ELF-1 (cell line): ENCODE measurements around the gene PTPRN2.

Experiments
- DNase-seq: peaks from one replicate; pipeline ENCODE4 v3.0.0-alpha.2; 2016; ENCODE audit warnings: low read depth, low spot score

PTPRN2 gene

DNA sequence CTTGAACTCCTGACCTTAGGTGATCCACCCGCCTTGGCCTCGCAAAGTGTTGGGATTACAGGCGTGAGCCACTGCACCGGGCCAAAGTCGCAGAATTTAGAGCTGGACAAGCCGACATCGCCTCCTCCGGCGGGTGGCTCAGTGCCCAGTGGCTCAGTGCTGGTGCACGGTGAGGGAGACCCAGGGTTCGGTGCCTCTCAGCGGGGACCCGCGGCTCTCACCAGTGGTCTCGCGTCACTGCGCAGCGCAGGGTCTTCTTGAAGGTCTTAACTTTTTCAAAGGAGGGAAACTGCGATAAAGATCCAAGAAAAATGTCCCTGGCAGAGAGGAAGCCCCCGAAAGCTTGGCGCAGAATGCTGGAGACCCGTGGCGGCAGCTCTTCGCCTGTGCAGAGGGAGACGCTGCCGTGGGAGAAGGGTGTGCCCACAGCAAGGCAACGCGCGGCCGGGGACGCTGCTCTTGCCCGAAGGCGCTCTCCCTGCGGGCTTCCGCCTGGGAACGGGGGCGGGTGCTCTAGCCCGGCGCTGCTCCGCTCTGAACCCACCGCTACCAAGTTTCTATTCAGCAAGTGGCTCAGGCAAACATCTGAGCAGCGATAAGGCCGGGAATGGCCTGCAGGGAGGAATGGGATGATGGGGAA, 926.5 kb downstream of the PTPRN2 start:
- DNase-seq, result peak; percentile 54

DNA sequence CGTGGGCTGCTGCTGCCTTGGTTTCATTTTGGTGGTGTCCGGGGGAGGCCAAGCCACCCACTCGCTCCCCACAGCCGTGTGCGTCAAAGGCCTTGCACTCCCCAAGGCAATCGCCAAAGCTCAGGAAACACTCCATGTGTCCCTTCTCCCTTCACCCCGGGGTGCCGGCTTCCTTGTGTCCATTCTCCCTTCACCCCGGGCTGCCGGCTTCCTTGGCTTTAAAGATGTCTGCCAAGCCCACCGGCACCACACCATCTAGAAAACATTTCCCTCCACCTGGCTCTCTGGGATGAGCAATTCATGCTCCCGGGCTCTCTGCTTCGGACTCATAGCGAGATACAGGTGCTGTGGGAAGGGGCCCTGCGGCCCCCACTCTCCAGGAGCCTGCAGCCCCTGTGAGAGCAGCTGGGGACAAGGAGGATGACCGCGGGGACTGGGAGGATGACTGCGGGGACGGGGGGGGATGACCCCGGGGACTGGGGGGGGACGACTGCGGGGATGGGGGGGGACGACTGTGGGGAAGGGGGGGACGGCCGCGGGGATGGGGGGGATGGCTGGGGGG, 928.7 kb downstream of the PTPRN2 start:
- DNase-seq, result no peak

DNA sequence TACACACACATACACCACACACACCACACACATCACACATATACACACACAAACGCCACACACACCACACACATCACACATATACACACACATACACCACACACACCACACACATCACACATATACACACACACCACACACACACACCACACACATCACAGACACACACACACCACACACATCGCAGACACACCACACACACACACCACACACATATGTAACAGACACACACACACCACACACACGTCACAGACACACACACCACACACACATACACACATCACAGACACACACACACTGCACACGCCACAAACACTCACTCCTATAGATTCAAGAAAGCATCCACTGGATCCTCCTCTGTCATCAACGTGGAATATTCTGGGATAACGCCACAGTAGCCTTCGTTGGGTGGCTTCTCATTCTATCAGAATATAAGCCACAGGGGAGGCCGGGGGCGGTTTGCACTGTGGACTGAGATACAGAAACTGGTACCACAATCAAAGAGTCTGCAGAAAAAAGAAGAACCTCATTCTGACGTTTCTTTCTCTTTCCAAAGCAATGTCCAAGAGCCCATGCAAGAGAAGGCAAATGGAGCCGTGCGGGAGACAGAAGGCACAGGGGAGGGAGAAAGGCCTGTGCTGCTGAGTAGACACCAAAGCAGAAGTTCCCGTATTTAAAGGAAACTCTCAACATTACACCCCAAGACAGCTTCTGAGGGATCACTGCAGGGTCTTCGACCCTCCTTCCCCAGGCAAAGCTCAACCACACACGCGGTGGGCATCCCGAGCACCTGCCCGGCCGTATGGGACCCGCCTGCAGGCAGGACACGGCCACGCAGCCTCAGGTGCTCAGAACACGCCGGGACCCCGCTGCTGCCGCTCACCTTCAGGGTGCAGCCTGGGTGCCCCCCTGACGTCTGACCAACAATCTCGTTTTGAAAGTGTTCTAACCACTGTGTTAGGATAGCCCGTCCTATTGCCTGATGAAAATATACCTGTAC, 929.6 kb downstream of the PTPRN2 start:
- DNase-seq, result no peak

DNA sequence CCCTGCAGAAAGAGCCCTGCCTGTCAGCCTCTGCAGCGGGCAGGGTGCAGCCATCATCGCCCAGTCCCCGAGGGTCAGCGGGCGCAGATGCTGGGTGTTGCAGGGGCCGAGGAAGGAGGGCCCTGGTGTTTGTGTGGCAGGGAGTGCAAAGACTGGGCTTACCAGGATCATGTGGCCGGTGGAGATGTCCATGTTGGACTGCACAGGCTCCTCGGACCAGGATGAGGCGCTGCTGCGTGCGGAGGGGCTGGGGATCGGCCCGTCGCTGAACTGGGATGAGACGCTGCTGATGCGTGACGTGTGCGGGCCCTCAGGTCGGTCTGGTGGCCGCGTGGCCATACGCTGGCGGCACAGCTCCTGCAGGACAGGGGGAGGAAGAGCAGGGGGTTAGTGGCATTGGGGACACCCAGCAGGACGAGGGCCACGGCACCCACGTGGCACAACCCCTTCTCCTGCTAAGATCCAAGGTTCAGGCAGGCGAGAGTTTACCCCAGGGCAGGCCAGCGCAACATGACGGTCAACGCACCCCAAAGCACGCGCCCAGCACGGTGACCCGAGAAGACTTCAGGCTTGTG, 931.3 kb downstream of the PTPRN2 start:
- peak; percentile 30 for DNase-seq

DNA sequence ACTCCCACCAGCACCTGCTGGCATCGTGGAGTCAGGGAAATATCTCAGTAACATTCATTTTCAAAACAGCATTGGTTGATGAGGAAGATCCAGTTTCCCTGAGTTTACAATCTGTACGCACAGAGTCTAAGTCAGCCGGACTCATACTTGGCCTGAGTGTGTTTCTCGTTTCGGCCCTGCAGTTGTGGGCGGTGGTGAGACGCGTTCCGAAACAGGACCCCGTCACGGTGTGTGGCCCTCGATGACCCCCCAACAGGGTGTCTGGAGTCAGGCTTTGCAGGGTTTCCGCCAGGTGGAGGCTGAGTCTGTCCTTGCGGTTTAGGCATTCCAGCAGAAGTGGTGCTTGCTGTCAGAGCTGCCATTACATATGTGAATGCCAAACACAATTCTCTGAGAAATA, 933.3 kb downstream of the PTPRN2 start:
- no peak for DNase-seq

DNA sequence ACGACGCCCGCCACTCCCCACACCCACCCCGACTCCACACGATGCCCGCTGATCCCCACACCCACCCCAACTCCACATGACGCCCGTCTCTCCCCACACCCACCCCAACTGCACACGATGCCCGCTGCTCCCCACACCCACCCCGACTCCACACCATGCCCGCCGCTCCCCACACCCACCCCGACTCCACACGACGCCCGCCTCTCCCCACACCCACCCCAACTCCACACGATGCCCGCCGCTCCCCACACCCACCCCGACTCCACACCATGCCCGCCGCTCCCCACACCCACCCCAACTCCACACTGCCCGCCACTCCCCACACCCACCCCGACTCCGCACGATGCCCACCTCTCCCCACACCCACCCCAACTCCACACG, 933.8 kb downstream of the PTPRN2 start:
- no peak for DNase-seq

DNA sequence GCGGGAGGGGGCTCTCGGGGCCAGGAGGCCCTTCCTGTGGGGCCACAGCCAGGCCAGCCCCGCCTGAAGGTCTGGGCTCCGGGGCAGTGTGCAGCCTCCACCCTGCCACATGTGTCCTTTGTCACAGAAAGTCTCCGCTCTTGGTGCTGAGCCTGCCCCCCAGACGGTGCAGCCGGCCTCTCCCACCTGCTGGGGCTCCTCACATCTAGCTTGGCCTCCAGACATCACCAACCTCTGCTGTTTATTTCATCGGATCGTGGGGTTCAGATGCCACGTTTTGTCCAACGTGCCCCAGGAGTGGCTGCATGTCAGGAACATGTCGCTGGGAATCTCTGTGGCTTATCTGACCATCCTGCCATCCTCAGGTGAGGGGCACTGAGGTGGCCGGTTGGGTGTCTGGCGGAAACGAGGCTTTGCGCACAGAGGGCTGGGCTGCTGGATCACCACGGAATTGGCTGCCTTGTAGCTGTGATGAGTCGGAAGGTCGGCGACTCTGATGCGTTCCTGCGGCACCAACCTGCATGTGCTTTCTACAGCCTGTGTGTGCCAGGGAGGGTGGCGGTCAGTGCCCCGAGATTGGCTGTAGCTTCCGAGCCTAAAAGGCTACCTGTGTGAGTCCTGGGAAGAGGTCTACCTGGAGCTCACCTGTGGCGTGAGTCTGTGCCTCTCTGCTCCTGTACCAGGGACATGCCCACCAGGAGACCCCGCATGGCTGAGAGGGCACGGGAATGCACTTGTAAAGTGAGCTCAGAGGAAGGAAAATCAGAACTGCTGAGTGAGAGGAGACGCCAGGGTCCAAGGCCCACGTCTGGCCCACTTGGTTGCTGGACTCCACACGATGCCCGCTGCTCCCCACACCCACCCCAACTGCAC, 934.4 kb downstream of the PTPRN2 start:
- no peak for DNase-seq

DNA sequence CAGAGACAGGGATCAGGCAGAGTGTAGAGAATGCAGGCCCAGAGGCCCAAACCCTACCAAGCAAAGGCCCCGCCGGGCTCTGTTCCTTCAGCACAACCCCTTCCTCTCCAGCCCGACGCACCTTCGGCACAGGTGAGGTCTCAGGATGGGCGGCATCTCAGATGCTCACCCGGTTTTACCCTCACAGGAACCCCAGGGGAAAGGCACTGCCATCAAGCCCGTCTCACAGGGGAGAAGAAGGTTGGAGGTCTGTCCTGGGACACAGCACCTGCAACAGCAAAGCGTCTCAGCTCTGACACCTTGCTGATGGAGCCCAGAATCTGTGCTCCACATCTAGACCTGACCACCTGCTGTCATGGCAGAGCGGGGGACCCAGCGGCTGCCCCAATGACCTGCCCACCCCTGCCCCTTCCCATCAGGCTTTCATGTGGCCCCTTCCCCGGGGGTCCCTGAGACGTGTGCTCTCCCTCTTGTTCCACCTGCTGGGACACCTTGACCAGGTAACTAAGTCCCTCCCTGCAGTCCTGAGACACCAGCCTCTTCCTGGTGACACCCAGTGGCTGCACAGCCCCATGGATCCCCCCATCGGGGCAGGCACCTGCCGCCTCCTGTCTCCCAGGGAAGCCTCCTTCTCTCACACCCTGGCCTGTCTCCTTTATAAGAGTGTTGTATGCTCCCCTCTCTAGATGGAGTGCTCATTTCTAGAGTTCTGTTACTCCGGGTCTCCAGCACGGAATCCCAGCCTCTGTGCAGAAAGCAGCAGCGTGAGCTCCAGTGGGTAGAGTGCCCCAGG, 935.3 kb downstream of the PTPRN2 start:
- no peak for DNase-seq

DNA sequence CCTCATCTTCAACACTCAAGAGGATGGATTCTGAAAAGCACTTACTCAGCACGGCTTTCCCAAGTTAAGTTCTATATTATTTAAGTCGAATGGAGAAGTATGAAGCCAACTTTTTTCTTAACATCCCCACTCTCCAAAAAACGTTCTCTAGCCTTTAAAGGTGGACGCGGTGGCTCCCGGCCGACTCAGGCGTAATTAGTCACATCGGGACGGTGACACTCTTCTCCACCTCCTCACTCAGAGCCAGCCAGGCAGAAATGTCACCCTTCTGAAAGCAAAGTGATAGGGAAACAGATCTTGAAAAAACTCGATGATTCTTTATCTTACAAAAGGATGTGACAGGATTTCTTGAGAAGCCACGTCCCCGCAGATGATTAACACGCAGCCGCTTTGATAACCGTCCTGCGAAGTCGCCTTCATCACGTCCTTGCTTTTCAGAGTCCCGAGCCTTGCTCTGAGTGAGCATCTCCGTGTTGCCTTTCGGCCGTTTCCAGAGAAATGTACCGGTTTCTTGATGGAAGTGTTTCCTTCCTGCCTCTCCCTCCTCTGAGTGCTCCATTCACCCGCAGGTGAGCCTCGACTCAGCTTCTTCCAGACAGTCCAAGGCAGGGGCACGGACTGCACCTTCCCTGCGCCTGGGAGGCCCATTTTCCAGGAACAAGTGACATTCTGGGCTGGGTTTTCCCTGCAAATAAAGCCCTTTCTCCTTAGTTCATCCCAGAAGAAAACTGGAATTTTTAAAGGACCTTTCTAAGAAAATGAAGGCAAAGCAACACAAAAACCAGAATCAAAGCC, 936.1 kb downstream of the PTPRN2 start:
- no peak for DNase-seq

DNA sequence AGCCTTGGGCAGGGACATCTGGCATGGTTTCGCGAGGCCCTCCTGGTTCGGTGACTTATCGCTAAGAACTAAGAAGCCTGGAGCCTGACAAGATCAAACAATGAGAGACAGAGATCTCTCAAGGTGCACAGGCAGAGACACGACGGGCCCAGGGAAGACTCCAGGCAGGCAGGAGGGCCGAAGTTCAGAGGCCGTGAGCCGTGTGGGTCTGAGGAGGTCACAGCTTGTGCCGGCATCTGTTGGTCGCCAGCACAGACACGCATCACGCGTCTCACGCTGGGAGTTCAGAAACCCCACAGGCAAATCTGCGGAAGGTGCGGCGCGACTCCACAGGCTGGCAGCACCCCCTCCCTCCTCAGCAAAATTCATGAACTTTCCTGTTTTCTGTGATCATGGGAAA, 936.8 kb downstream of the PTPRN2 start:
- no peak for DNase-seq

DNA sequence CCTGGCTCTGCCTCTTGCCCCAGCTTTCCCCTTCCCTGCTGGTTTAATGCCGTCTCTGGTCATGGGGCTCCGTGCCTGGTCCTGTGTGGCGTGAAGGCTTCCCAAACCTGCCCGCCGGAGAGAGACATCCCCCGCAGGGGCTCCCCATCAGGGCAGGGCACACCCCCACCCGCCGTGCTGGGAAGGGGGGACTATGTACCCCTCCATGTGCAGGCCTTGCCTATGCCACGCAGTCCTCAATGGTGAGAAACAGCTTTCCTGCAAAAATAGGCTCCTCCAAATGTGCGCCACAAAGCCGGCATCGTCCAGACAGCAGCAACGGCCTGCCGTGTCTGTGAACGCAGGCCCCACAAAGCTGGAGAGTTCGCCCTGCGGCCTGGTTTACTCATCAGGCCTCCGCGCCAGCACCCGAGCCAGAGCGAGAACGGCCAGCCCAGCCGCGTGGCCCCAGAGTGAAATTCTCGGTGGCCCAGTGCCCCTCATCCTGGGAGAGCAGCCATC, 937.4 kb downstream of the PTPRN2 start:
- no peak for DNase-seq

DNA sequence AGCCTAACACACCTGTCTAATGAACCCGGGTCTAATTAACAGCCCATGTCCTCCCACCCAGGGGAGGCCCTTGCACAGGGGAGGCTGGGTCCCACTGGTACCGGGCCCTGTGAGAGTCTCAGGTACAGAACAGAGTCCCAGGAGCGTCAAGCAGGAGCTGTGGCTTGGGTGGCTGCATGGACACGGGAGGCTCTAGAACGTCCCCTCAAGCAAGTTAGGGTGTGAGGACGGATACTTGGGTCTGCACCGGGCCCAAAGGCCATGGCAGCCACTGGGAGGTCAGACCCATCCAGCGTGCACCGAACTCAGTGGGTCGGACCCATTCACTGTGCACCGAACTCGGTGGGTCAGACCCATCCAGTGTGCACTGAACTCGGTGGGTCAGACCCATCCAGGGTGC, 941.1 kb downstream of the PTPRN2 start:
- DNase-seq, result no peak

DNA sequence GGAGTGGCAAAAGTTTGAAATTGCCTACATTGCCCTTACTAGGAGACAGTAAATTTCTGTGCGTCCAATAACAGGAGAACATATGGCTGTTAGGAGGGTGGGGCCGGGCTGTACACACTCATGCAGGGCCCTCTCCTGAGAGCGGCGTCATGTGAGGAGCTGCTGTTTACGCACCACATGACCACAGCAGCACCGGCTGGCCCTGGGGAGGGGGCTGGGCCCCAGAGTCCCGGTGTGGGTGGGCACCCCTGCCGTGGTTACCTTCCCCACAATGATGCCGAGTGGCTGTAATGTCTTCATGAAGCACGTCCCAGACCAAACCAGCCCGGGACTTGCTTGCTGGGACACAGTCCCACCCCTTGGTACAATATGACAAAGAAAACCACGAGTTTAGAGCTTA, 942.1 kb downstream of the PTPRN2 start:
- no peak for DNase-seq

DNA sequence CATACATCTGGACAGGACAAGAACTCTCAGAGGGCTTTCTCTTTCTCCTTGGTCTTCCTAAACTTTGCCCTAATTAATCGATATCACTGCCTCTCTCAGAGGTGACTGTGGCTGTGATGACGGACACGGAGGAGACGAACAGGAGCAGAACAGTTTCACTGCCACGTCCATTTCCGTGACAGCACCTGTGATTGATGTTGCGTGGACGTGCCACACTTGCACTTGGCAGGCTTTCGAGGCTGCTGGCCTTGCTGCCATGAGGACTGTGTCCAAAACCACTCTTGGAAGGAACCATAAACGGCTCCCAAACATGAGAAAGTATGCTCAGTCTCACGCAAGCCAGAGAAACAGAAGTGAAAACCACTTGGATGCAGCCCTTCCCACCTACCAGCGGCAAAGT, 942.7 kb downstream of the PTPRN2 start:
- DNase-seq, result no peak

DNA sequence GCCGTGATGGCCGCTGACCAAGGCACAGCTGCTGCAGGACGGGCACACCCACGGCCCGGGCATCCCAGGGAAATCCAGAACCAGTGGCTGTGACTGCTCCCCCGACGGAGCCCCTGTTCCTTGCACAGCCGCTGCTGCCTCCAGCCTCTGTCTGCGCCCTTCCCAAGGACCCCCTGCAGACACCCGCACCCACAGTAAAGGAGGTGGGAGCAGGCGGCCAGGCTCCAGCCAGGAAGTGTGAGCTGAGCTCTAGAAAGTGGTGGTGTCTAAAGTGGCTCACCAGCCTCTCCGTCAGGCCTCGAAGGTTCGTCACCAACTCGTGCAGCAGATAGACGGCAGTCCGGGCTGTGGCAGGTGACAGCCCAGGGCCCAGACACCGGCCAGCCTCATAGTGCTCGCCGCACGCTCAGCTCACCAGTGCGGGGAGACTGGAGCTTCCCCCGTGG, 944.1 kb downstream of the PTPRN2 start:
- no peak for DNase-seq

DNA sequence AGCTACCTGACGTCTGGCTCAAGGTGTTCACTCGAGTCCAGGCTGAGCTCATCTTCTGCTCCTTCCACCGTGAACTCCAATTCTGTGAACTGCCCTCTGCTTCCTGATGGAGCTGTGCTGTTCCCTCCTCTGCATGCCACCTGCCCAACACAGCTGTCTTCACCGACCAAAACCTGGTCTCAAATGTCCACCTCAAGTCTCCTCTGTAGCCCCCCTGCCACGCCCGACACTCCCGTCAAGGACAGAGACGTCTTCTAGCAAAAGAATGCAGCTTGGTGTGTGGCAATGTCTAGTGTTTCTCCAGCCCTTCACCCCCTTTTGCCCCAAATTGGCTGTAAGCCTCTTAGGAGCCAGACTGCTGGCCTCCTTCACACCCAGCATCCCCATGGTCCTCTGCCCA, 945.8 kb downstream of the PTPRN2 start:
- no peak for DNase-seq

DNA sequence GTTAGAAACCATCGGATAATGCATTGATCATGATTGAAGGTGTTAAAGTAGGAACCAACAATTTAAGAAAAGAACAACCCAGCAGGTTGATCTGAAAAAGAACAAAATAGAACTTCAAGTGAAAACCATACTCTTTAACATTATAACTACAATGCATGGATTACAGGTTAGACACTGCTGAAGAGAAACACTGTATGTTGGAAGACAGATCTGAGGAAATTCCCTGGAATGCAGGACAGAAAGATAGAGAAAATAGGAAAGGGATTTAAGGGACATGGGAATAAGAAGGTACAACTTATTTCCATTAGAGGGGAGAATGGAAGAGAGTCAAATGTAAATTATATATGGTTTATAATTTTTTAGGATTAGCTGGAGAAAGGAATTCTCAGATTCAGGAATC, 947.5 kb downstream of the PTPRN2 start:
- DNase-seq, result no peak

DNA sequence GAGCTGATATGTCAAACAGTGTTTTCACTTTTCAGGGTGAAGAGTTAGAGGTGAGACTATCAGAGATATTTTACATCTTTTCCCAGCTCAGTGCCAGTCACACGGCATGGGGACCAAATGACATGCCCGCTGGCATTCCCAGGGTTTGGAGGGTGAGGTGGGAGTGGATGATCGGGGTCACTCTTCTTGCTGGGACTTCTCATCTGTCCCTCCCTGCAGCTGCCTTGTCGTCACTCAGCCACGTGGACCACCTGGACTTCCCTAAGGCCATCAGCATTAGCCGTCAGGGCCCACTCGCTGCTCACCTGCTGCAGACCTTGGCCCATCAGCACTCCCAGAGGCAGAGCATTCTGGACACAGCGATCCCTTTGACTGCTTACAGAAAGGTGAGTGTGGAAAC, 949.1 kb downstream of the PTPRN2 start:
- DNase-seq, result no peak

DNA sequence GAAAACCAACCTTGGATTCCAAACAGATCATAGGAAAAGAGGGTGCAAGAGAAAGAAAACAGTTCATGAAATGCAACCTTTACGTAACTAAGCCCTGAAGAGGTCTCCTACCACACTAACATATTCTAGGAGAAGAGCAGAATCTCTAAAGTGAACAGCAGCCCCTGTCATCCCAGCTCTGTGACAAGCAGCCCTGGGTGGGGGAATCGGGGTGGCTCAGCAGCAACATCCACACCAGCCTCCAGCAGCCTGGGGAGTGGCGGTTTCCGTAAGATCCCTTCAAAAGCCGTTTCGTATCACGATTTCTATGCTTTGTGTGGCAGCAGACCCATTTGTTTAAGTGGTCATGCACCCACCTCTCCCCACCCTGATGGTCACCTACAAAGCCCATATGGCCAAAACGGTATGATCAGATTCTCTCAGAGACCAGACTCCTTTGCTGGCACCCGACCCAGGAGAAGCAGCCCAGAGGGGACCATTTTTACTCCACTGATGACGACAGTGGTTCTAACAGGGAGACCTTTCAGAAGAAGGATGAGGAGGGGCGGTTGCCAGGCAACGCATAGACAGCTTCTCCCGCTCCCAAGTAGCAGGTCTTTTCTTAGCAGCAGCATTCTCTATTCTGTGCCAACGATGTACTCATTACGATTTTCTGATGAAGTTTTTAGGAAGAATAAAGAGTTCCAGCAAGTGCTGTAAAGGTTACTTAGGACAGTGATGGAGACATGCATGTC, 950.2 kb downstream of the PTPRN2 start:
- DNase-seq, result no peak
